Activated T-cell treated with anti-CD3 and anti-CD28 coated beads, Interleukin-2, amount 50 U/mL, for 72 hours (primary cell): ENCODE measurements around the gene TUFT1. TPM values are rescaled to one million over a fixed set of nuclear protein-coding genes. Genes with fewer than 3 reads are reported as not detected.
A peak's percentile ranks its signal among the peaks of the same experiment; 100 is the strongest.
"Not testable (repeated sequence)": the region's sequence is repeated elsewhere in the genome, so short reads cannot be mapped to it uniquely, and the experiment has no call there.

ENCODE experiments used
- ATAC-seq, 2 donors: fragments of 150-1000 bp; cut with Tn5 transposase; replicated peaks in 1 of 2; 2 replicates each; pipeline ENCODE4 v1.10.0; 2021; ENCODE audit warnings: moderate library complexity in 2 of 2, mild to moderate bottlenecking in 1 of 2
- DNase-seq, 2 donors: peaks; one replicate each; pipeline ENCODE4 v3.0.0; 2021 to 2022; ENCODE audit warnings: mixed read lengths in 1 of 2
- H3K27ac Mint-ChIP-seq: one replicate; pipeline ENCODE4 v1.8.0; 2022; ENCODE audit warnings: mild to moderate bottlenecking, moderate library complexity, mixed read lengths
- H3K27me3 Mint-ChIP-seq: one replicate; pipeline ENCODE4 v1.8.0; 2022; ENCODE audit warnings: low read depth, mixed read lengths
- H3K36me3 Mint-ChIP-seq, 2 donors: one replicate each; pipeline ENCODE4 v1.8.0; 2022; ENCODE audit warnings: mixed read lengths in 2 of 2, mild to moderate bottlenecking in 1 of 2; ENCODE audit not compliant: insufficient read depth in 2 of 2
- H3K4me1 Mint-ChIP-seq: one replicate; pipeline ENCODE4 v1.8.0; 2022; ENCODE audit warnings: low read depth, mixed read lengths
- H3K4me3 Mint-ChIP-seq, 2 donors: one replicate each; pipeline ENCODE4 v1.8.0; 2022; ENCODE audit warnings: mild to moderate bottlenecking in 2 of 2, mixed read lengths in 2 of 2, moderate library complexity in 2 of 2
- H3K9me3 Mint-ChIP-seq, 2 donors: one replicate each; pipeline ENCODE4 v1.8.0; 2022; ENCODE audit warnings: mixed read lengths in 2 of 2
- total RNA-seq, 2 donors: library from RNA; stranded (reverse); gene quantifications; one replicate each; pipeline ENCODE4 v1.2.3, GENCODE V29; 2022

Gene TUFT1
- total RNA-seq, 2 donors from 2014 or later: 4.3 to 4.8 TPM

DNA sequence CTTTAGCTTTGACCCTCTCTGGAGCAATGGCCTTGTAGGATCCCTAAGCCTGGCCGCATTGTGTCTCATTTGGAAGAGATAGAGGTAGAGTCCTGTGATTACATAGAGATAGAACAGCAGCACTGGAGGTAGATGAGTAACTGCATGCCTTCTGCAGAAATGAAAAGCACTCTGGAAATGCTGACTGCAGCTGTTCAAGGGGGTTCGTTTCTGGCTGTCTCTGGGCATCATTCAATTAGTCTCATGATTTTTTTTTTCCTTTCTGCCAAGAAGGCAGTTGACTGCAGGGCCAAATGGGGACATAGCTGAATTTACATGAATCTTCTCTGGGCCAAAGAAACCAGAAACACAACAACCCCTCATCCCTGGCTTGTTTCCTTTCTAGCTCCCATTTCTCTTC is 43.7 kb downstream of the TUFT1 start:
- H3K27me3 Mint-ChIP-seq: no peaks in the 10 kb centered on the region
- H3K9me3 Mint-ChIP-seq: no peaks in the 10 kb centered on the region
- H3K4me1 Mint-ChIP-seq: peaks cover 8% of the 10 kb centered on the region
- no peak overlapping the region for H3K27ac Mint-ChIP-seq
- no peak overlapping the region for H3K4me3 Mint-ChIP-seq
- H3K36me3 Mint-ChIP-seq: no peaks in the 10 kb centered on the region
- DNase-seq (no peak), ATAC-seq (no peak)

DNA sequence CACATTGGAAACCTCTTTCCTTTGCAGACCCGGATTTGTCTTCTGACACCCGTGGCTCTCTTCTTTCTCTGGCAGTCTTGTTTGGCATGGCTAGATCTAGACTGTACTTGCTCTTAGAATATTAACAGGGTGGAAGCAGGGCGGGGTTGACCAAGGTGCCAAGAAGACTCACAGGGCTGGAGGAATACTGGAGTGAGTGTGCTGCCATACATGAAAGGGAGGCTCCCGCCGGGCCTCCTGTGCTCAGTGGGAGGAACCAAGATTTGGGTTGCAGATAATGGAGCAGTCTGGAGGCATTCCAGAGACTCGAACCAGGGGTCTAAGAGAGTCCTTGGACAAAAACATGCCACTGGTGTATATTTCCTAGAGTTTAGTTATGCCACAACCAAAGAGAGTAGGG is 44.2 kb downstream of the TUFT1 start:
- Mint-ChIP-seq H3K27me3 (no peaks in the 10 kb centered on the region), H3K4me3 (no peak overlapping the region), H3K27ac (no peak overlapping the region), H3K9me3 (no peaks in the 10 kb centered on the region), H3K36me3 (no peaks in the 10 kb centered on the region), H3K4me1 (peaks cover 3% of the 10 kb centered on the region)
- ATAC-seq: no peak
- DNase-seq: no peak

DNA sequence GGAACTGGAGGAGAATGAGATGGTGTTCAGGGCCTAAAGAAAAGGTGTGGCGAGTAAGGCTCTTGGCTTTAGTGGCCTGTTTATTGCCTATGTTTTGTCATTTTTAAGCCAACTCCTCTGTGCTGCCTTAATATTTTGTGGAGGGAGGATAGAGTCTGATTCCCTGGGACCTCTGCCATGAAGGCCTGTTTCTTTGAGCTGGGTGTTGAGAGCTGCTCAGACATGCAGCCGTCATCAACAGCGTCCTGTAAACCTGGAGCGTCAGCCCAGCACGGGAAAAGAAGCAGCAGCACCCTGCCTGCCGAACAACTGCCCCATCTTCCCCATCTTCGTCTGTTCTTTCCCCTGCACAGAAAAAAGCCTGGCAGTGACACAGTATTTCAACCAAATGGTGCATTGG is 44.7 kb downstream of the TUFT1 start:
- Mint-ChIP-seq H3K27me3 (no peaks in the 10 kb centered on the region), H3K36me3 (no peaks in the 10 kb centered on the region), H3K4me3 (no peak overlapping the region), H3K4me1 (no peaks in the 10 kb centered on the region), H3K27ac (no peak overlapping the region), H3K9me3 (no peaks in the 10 kb centered on the region)
- no peak for DNase-seq
- ATAC-seq: no peak

DNA sequence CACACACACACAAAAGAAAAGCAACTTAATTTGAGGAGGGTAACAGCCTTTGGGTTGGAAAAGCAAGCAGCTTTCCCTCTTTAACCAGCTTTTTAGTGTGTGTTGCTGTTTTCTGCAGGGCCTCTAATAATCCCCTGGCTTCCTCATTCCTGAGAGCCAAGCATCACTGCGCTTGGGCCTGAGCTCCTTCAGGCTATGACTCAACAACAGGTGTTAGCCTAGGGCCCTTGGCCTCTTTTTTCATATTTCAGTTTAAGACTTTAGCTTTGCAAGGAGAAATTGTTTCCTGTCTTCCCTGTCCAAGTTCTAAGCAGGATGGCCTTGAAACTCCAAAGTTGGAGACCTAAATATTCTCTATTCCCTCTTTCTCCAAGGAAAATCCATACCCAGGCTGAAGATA is 45.5 kb downstream of the TUFT1 start:
- DNase-seq: no peak

DNA sequence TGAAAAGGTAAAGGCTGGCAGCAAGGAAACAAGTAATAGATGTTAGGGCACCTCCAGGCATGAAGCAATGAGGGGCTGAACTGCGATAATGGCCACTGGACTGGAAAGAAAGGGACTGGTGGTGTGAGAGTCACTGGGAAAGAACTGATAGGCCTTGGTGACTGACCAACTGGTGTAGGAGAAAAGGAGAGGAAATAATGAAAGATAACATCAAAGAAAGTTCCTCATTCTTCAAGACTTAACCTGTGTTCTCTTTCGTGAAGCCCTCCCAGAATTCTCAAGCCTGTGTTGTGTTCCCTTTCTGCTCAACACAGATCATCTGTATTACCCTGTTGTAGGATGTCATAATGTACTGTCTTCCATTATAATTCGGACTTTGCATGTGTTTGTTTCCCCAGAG is 50.9 kb downstream of the TUFT1 start:
- H3K4me3 Mint-ChIP-seq: no peak overlapping the region

More for the DNA sequence above, 45.5 kb downstream of the TUFT1 start:
- no peaks in the 10 kb centered on the region for H3K27me3 Mint-ChIP-seq
- H3K27ac Mint-ChIP-seq: no peak overlapping the region
- peaks cover 0 to 2% of the 10 kb centered on the region in 2 donors for H3K36me3 Mint-ChIP-seq
- no peak for ATAC-seq
- no peak overlapping the region for H3K4me3 Mint-ChIP-seq
- no peaks in the 10 kb centered on the region for H3K4me1 Mint-ChIP-seq
- H3K9me3 Mint-ChIP-seq: no peaks in the 10 kb centered on the region

DNA sequence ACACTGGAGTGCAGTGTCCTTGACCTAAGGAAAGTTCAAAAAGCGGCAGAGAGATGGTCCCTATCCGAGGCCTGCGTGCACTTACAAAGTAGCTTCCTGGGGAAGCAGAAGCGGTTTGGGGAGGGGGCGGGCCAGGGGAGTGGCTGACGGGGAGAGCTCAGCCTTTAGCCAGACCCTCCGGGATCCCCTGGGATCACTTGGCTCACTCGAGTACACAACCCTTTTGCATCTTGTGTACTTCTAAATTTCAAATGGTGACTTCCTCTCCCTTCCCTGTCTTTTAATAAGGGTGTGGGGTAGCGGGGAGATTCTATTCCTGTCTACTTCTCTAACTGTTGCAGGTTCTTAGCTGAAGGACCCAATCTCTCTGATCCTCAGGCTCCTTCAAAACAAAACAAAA is 53.6 kb downstream of the TUFT1 start:
- H3K36me3 Mint-ChIP-seq: peaks cover 0 to 2% of the 10 kb centered on the region in 2 donors
- H3K4me3 Mint-ChIP-seq: peak overlapping the region; percentile 63 to 77
- peaks cover 16% of the 10 kb centered on the region for H3K27me3 Mint-ChIP-seq
- no peak overlapping the region for H3K27ac Mint-ChIP-seq
- peaks cover 13% of the 10 kb centered on the region for H3K4me1 Mint-ChIP-seq
- no peak for DNase-seq
- H3K9me3 Mint-ChIP-seq: peaks cover 0 to 3% of the 10 kb centered on the region in 2 donors
- ATAC-seq: peak; percentile 27 to 48

More for the DNA sequence above, 50.9 kb downstream of the TUFT1 start:
- no peak for DNase-seq
- Mint-ChIP-seq H3K36me3 (peaks cover 0 to 2% of the 10 kb centered on the region in 2 donors), H3K27ac (no peak overlapping the region), H3K9me3 (peaks cover 0 to 3% of the 10 kb centered on the region in 2 donors), H3K4me1 (peaks cover 13% of the 10 kb centered on the region), H3K27me3 (peaks cover 16% of the 10 kb centered on the region)
- ATAC-seq: no peak

DNA sequence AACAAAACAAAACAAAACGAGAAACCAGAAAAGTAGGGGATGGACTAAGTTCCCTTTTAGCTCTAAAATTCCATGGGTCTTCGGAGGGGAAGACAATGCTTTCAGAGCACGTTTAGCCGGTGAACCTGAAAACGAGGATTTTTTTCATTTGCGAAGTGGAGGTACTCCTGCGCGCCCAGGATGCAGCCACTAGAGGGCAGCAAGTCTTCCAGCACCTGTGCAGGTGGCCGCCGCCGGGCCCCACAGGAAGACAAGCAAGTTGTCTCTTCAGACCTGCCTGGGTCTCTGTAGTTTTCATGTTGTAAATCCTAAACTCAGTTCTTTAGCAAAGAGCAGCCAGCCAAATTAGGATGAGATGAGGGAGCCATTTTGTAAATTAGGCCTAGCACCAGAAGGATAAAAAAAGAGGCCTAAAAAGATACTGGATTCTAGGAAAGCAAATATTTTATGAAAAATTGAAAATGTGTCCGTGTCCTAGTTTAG is 54.1 kb downstream of the TUFT1 start:
- Mint-ChIP-seq H3K27ac (peak overlapping the region; percentile 2), H3K4me3 (peak overlapping the region; percentile 63 to 77), H3K36me3 (peaks cover 0 to 2% of the 10 kb centered on the region in 2 donors), H3K9me3 (peaks cover 0 to 3% of the 10 kb centered on the region in 2 donors), H3K27me3 (peaks cover 16% of the 10 kb centered on the region), H3K4me1 (peaks cover 13% of the 10 kb centered on the region)
- ATAC-seq: peak; percentile 98 to 99
- DNase-seq: peak; percentile 88 to 91

DNA sequence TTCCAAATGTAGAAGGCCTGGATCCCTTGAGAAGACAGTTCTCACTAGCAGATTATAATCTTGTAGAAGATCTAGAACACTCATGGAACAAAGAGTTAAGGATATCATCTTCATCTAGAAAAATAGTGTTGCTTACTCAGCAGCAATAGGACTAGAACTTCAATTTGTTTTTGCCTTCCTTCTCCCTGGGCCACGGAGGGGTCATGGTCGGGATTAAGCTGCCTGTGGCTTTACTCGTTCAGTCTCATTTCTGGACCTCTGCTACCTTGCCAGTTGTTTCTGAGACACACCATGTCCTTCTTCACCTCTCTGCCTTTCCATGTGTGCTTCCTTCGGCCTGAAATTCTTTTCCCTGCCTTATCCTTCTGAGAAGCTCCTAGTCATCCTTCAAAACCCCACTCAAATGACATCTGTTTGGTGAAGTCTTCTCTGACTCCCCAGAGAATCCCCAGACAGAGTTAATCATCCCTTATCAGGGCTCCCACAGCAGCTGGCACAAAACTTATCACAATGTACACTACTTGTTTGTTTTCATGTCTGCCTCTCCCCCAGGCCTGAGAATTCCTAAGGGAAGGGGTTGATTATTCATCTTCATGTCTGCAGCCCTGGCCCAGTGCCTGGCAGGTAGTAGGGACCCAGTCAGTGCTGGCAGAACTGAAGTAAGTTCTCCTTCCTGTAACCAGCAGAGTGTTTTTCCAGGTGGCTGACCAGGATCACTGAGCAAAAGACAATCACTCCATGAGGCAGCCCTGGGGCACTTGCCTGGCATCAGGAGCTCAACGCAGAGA is 56.3 kb downstream of the TUFT1 start:
- H3K27ac Mint-ChIP-seq: no peak overlapping the region
- DNase-seq: no peak
- peaks cover 16% of the 10 kb centered on the region for H3K27me3 Mint-ChIP-seq
- no peaks in the 10 kb centered on the region for H3K9me3 Mint-ChIP-seq
- ATAC-seq: no peak
- H3K36me3 Mint-ChIP-seq: no peaks in the 10 kb centered on the region
- peaks cover 13% of the 10 kb centered on the region for H3K4me1 Mint-ChIP-seq
- no peak overlapping the region for H3K4me3 Mint-ChIP-seq

DNA sequence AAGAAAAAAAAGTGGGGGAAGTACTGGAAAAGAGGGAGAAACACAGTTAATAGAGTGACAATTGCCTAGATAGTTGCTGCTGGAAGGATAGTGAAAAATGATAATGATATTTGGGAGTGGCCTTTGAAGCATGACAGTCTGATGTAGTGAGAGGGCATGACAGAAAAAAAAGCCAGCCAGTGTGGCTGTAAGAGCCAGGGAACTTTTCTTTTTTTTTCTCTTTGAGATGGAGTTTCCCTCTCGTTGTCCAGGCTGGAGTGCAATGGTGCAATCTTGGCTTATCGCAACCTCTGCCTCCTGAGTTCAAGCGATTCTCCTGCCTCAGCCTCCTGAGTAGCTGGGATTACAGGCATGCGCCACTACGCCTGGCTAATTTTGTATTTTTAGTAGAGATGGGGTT is 62.4 kb downstream of the TUFT1 start:
- H3K36me3 Mint-ChIP-seq, ATAC-seq, H3K9me3 Mint-ChIP-seq, H3K4me3 Mint-ChIP-seq, DNase-seq, H3K27ac Mint-ChIP-seq, H3K4me1 Mint-ChIP-seq: not testable (repeated sequence)
- peaks cover 21% of the 10 kb centered on the region for H3K27me3 Mint-ChIP-seq

- H3K27me3 Mint-ChIP-seq: peaks cover 28% of the 10 kb centered on the region
- H3K27ac Mint-ChIP-seq: no peak overlapping the region
- H3K9me3 Mint-ChIP-seq: no peaks in the 10 kb centered on the region
- ATAC-seq (no peak), DNase-seq (no peak)
- H3K4me1 Mint-ChIP-seq: peaks cover 7% of the 10 kb centered on the region
- H3K4me3 Mint-ChIP-seq: no peak overlapping the region
- H3K36me3 Mint-ChIP-seq: no peaks in the 10 kb centered on the region
Measured at GRCh38 chr1:151604291-151604690, 64.2 kb downstream of the TUFT1 start.

DNA sequence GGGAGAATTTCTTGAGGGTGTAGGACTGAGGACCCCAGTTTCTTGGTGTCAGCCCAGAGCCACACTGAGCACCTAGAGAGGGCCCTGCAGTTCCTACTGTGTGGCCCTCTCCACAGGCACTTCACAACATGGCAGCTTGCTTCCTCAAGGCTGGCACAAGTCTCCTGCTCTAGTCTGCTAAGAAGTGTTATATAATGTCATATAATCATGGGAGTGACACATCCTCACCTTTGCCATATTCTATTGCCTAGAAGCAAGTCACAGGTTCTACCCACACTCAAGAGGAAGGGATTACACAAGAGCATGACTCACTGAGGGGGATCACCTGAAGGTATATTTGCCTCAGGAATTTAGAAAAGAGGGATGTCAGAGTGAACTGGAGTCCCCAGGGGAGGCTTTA is 66.3 kb downstream of the TUFT1 start:
- H3K36me3 Mint-ChIP-seq: no peaks in the 10 kb centered on the region
- no peak overlapping the region for H3K4me3 Mint-ChIP-seq
- ATAC-seq: peak; percentile 59 to 82
- H3K27ac Mint-ChIP-seq: no peak overlapping the region
- no peaks in the 10 kb centered on the region for H3K9me3 Mint-ChIP-seq
- peaks cover 11% of the 10 kb centered on the region for H3K4me1 Mint-ChIP-seq
- no peak for DNase-seq
- peaks cover 28% of the 10 kb centered on the region for H3K27me3 Mint-ChIP-seq

DNA sequence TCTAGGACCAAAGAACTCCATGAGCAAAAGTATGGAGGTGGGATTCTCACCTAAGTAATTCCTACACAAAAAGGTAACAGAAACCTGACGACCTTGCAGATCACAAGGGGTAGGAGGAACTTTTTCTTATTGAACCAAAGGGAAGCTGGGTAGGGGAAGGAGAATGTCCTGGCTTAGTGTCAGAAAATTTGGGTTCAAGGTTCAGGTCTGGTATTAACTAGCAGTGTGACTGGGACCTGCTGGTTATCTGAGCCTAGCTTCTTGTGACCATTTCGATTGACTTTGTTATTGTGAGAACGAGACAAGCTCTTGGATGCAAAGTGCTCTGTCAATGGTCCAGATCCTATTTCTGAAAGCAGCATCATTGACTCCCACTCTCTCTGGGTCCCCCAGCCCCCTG is 66.7 kb downstream of the TUFT1 start:
- no peak for ATAC-seq
- H3K4me3 Mint-ChIP-seq: no peak overlapping the region
- peaks cover 14% of the 10 kb centered on the region for H3K4me1 Mint-ChIP-seq
- no peaks in the 10 kb centered on the region for H3K9me3 Mint-ChIP-seq
- no peaks in the 10 kb centered on the region for H3K36me3 Mint-ChIP-seq
- H3K27me3 Mint-ChIP-seq: peaks cover 28% of the 10 kb centered on the region
- no peak overlapping the region for H3K27ac Mint-ChIP-seq
- DNase-seq: no peak

GRCh38 chr1:151610142-151610541 is 70.0 kb downstream of the TUFT1 start:
- peaks cover 7 to 8% of the 10 kb centered on the region in 2 donors for H3K36me3 Mint-ChIP-seq
- no peak for ATAC-seq
- H3K9me3 Mint-ChIP-seq: no peaks in the 10 kb centered on the region
- peaks cover 36% of the 10 kb centered on the region for H3K4me1 Mint-ChIP-seq
- no peak overlapping the region for H3K4me3 Mint-ChIP-seq
- DNase-seq: no peak
- H3K27ac Mint-ChIP-seq: no peak overlapping the region
- H3K27me3 Mint-ChIP-seq: peaks cover 12% of the 10 kb centered on the region
